ENCODE measurements around the gene ADNP2.

Gene ADNP2

DNA sequence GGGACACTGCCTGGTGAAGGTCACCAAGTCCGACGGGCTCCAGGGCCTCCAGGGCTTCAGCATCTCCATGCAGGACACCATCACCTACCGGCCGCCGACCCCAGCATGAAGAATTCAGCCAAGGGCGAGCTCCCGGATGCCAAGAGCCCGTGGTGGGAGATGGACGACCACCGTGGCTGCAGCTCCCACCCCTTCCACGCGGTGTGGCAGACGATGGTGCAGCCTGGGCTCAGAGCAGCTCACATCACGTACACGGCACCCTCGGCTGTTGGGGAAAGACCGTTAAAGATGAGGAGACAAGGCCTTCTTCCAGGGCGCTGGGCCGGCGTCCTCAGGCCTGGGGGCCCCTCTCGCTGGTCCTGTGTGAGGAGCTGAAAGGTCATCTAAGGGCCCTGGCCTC, 31.2 kb upstream of the ADNP2 start:
- Histone ChIP-seq H3K18ac (ENCODE audit: low read length) (peak overlapping the region; percentile 32), H2BK15ac (ENCODE audit: low read length) (no peak overlapping the region), H2BK120ac (ENCODE audit: low read depth, low read length) (no peak overlapping the region), H3K27me3 (ENCODE audit: control insufficient read depth in 3 of 3, insufficient read depth in 3 of 3, low read depth in 1 of 3, low read length in 3 of 3) (peaks cover 0 to 2% (median 0%) of the 10 kb centered on the region in 3 experiments), H4K8ac (ENCODE audit: low read depth, low read length) (no peak overlapping the region), H3K14ac (ENCODE audit: low read length) (peak overlapping the region; percentile 91), H3K4me1 (ENCODE audit: control insufficient read depth in 2 of 2, insufficient read depth in 1 of 2, low read depth in 1 of 2, low read length in 2 of 2) (no peaks in the 10 kb centered on the region), H3K27ac (replicated peaks; ENCODE audit: low read length) (no peak overlapping the region), H4K91ac (ENCODE audit: low read depth, low read length, poor library complexity) (no peak overlapping the region), H3K4me3 (ENCODE audit: low read length in 2 of 2) (peak overlapping the region in 1 of 2 donors; percentile 60), H2BK12ac (ENCODE audit: low read length) (no peak overlapping the region), H2AK5ac (ENCODE audit: low read depth, low read length) (no peak overlapping the region), H3K4me2 (ENCODE audit: insufficient read depth, low read length, poor library complexity, severe bottlenecking) (no peak overlapping the region), H3K9me3 (replicated peaks in 1 of 2; ENCODE audit: control insufficient read depth in 2 of 2, insufficient read depth in 1 of 2, low read depth in 1 of 2, low read length in 2 of 2) (peaks cover 0 to 9% of the 10 kb centered on the region in 2 donors), H3K9ac (ENCODE audit: low read depth, low read length, poor library complexity) (no peak overlapping the region), H2BK5ac (ENCODE audit: low read length) (no peak overlapping the region), H2AFZ (ENCODE audit: low read length) (no peak overlapping the region), H3K79me1 (ENCODE audit: low read depth, low read length) (peaks cover 2% of the 10 kb centered on the region), H3K36me3 (replicated peaks in 1 of 2; ENCODE audit: control insufficient read depth in 2 of 2, insufficient read depth in 2 of 2, low read length in 2 of 2) (peaks cover 0 to 2% of the 10 kb centered on the region in 2 donors), H3K4ac (ENCODE audit: low read length) (no peak overlapping the region), H3K23ac (ENCODE audit: low read depth, low read length, poor library complexity) (peak overlapping the region; percentile 82)
- no peak for DNase-seq (ENCODE audit: low spot score)
- WGBS, 2 donors (ENCODE audit: extremely low coverage in 2 of 2, insufficient read length in 2 of 2, insufficient replicate concordance in 1 of 2) = no CpG with 5 or more reads among the region's 21 CpGs

DNA sequence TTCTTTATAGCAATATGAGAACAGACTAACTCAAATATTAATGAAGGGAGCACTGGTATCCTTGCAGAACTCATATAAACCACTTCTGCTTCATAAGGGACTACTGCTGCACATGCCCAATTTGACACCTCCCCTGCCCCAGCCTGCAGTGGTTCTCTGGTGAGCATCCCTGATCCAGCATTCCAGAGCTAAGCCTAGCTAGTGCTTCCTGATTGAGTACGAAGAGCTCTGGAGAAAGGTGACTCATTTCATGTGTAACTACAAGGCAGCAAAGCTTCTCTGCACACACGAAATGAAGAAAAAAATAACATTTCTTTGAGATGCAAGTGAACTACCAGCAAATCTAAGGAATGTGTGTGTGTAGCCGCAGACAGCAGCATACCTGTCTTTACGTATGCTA, 22.8 kb upstream of the ADNP2 start:
- Histone ChIP-seq H4K8ac (ENCODE audit: low read depth, low read length) (no peak overlapping the region), H3K27ac (replicated peaks; ENCODE audit: low read length) (no peak overlapping the region), H2BK12ac (ENCODE audit: low read length) (no peak overlapping the region), H3K18ac (ENCODE audit: low read length) (no peak overlapping the region), H4K91ac (ENCODE audit: low read depth, low read length, poor library complexity) (no peak overlapping the region), H3K9me3 (replicated peaks in 1 of 2; ENCODE audit: control insufficient read depth in 2 of 2, insufficient read depth in 1 of 2, low read depth in 1 of 2, low read length in 2 of 2) (peaks cover 3 to 24% of the 10 kb centered on the region in 2 donors), H3K4me3 (ENCODE audit: low read length in 2 of 2) (no peak overlapping the region), H3K4me2 (ENCODE audit: insufficient read depth, low read length, poor library complexity, severe bottlenecking) (no peak overlapping the region), H2AFZ (ENCODE audit: low read length) (no peak overlapping the region), H3K4ac (ENCODE audit: low read length) (no peak overlapping the region), H3K9ac (ENCODE audit: low read depth, low read length, poor library complexity) (no peak overlapping the region), H3K14ac (ENCODE audit: low read length) (no peak overlapping the region), H2AK5ac (ENCODE audit: low read depth, low read length) (no peak overlapping the region), H3K79me1 (ENCODE audit: low read depth, low read length) (no peaks in the 10 kb centered on the region), H2BK15ac (ENCODE audit: low read length) (no peak overlapping the region), H2BK120ac (ENCODE audit: low read depth, low read length) (no peak overlapping the region), H3K23ac (ENCODE audit: low read depth, low read length, poor library complexity) (no peak overlapping the region), H3K4me1 (ENCODE audit: control insufficient read depth in 2 of 2, insufficient read depth in 1 of 2, low read depth in 1 of 2, low read length in 2 of 2) (no peaks in the 10 kb centered on the region), H2BK5ac (ENCODE audit: low read length) (no peak overlapping the region), H3K36me3 (replicated peaks in 1 of 2; ENCODE audit: control insufficient read depth in 2 of 2, insufficient read depth in 2 of 2, low read length in 2 of 2) (no peaks in the 10 kb centered on the region), H3K27me3 (ENCODE audit: control insufficient read depth in 3 of 3, insufficient read depth in 3 of 3, low read depth in 1 of 3, low read length in 3 of 3) (no peaks in the 10 kb centered on the region)
- no CpG with 5 or more reads among the region's 4 CpGs for WGBS, 2 donors (ENCODE audit: extremely low coverage in 2 of 2, insufficient read length in 2 of 2, insufficient replicate concordance in 1 of 2)
- DNase-seq (ENCODE audit: low spot score) = no peak

- H3K23ac ChIP-seq (ENCODE audit: low read depth, low read length, poor library complexity) = no peak overlapping the region
- no CpG with 5 or more reads among the region's 2 CpGs for WGBS, 2 donors (ENCODE audit: extremely low coverage in 2 of 2, insufficient read length in 2 of 2, insufficient replicate concordance in 1 of 2)
- H3K4me3 ChIP-seq (ENCODE audit: low read length in 2 of 2) = no peak overlapping the region
- H4K8ac ChIP-seq (ENCODE audit: low read depth, low read length) = no peak overlapping the region
- peaks cover 3 to 24% of the 10 kb centered on the region in 2 donors for H3K9me3 ChIP-seq (replicated peaks in 1 of 2; ENCODE audit: control insufficient read depth in 2 of 2, insufficient read depth in 1 of 2, low read depth in 1 of 2, low read length in 2 of 2)
- H2BK15ac ChIP-seq (ENCODE audit: low read length) = no peak overlapping the region
- no peak overlapping the region for H2BK5ac ChIP-seq (ENCODE audit: low read length)
- no peaks in the 10 kb centered on the region for H3K79me1 ChIP-seq (ENCODE audit: low read depth, low read length)
- H3K4ac ChIP-seq (ENCODE audit: low read length) = no peak overlapping the region
- H3K14ac ChIP-seq (ENCODE audit: low read length) = no peak overlapping the region
- no peak overlapping the region for H2BK120ac ChIP-seq (ENCODE audit: low read depth, low read length)
- no peak for DNase-seq (ENCODE audit: low spot score)
- H2AFZ ChIP-seq (ENCODE audit: low read length) = no peak overlapping the region
- H2BK12ac ChIP-seq (ENCODE audit: low read length) = no peak overlapping the region
- no peak overlapping the region for H3K27ac ChIP-seq (replicated peaks; ENCODE audit: low read length)
- H3K36me3 ChIP-seq (replicated peaks in 1 of 2; ENCODE audit: control insufficient read depth in 2 of 2, insufficient read depth in 2 of 2, low read length in 2 of 2) = no peaks in the 10 kb centered on the region
- no peaks in the 10 kb centered on the region for H3K4me1 ChIP-seq (ENCODE audit: control insufficient read depth in 2 of 2, insufficient read depth in 1 of 2, low read depth in 1 of 2, low read length in 2 of 2)
- no peak overlapping the region for H4K91ac ChIP-seq (ENCODE audit: low read depth, low read length, poor library complexity)
- H3K27me3 ChIP-seq (ENCODE audit: control insufficient read depth in 3 of 3, insufficient read depth in 3 of 3, low read depth in 1 of 3, low read length in 3 of 3) = no peaks in the 10 kb centered on the region
- no peak overlapping the region for H3K4me2 ChIP-seq (ENCODE audit: insufficient read depth, low read length, poor library complexity, severe bottlenecking)
- H2AK5ac ChIP-seq (ENCODE audit: low read depth, low read length) = no peak overlapping the region
- H3K18ac ChIP-seq (ENCODE audit: low read length) = no peak overlapping the region
- no peak overlapping the region for H3K9ac ChIP-seq (ENCODE audit: low read depth, low read length, poor library complexity)
These were observed 21.0 kb upstream of the ADNP2 start for GRCh38 chr18:80088036-80088435.

DNA sequence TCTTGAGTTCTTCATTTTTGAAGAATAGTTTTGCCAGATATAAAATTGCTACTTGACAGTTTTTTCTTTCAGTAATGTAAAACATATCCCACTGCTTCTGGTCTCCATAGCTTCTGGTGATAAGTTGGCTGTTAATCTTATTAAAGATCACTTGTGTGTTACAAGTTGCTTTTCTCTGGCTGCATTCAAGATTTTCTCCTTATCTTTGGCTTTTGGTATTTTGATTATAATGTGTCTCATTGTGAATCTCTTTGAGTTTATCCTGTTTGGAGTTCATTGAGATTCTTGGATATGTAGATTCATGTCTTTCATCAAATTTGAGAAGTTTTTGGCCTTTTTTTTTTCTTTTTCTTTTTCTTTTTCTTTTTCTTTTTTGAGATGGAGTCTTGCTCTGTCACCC, 20.2 kb upstream of the ADNP2 start:
- no peak overlapping the region for H3K4me3 ChIP-seq (ENCODE audit: low read length in 2 of 2)
- H3K23ac ChIP-seq (ENCODE audit: low read depth, low read length, poor library complexity) = no peak overlapping the region

More for the DNA sequence above, 20.2 kb upstream of the ADNP2 start:
- H3K4ac ChIP-seq (ENCODE audit: low read length) = no peak overlapping the region
- no peak overlapping the region for H3K18ac ChIP-seq (ENCODE audit: low read length)
- H2BK5ac ChIP-seq (ENCODE audit: low read length) = no peak overlapping the region
- no peak overlapping the region for H4K91ac ChIP-seq (ENCODE audit: low read depth, low read length, poor library complexity)
- H3K79me1 ChIP-seq (ENCODE audit: low read depth, low read length) = no peaks in the 10 kb centered on the region
- no peak overlapping the region for H3K27ac ChIP-seq (replicated peaks; ENCODE audit: low read length)
- H3K27me3 ChIP-seq (ENCODE audit: control insufficient read depth in 3 of 3, insufficient read depth in 3 of 3, low read depth in 1 of 3, low read length in 3 of 3) = no peaks in the 10 kb centered on the region
- H3K14ac ChIP-seq (ENCODE audit: low read length) = no peak overlapping the region
- H3K36me3 ChIP-seq (replicated peaks in 1 of 2; ENCODE audit: control insufficient read depth in 2 of 2, insufficient read depth in 2 of 2, low read length in 2 of 2) = no peaks in the 10 kb centered on the region
- H2BK120ac ChIP-seq (ENCODE audit: low read depth, low read length) = no peak overlapping the region
- no peak overlapping the region for H2AFZ ChIP-seq (ENCODE audit: low read length)
- H3K9ac ChIP-seq (ENCODE audit: low read depth, low read length, poor library complexity) = no peak overlapping the region
- H4K8ac ChIP-seq (ENCODE audit: low read depth, low read length) = no peak overlapping the region
- no peak for DNase-seq (ENCODE audit: low spot score)
- no peak overlapping the region for H2BK15ac ChIP-seq (ENCODE audit: low read length)
- no peaks in the 10 kb centered on the region for H3K4me1 ChIP-seq (ENCODE audit: control insufficient read depth in 2 of 2, insufficient read depth in 1 of 2, low read depth in 1 of 2, low read length in 2 of 2)
- no peak overlapping the region for H2BK12ac ChIP-seq (ENCODE audit: low read length)
- peaks cover 3 to 24% of the 10 kb centered on the region in 2 donors for H3K9me3 ChIP-seq (replicated peaks in 1 of 2; ENCODE audit: control insufficient read depth in 2 of 2, insufficient read depth in 1 of 2, low read depth in 1 of 2, low read length in 2 of 2)
- no peak overlapping the region for H3K4me2 ChIP-seq (ENCODE audit: insufficient read depth, low read length, poor library complexity, severe bottlenecking)
- H2AK5ac ChIP-seq (ENCODE audit: low read depth, low read length) = no peak overlapping the region

Measured in neuronal stem cell (in vitro differentiated cells).